Measurements from ENCODE around the gene ZBTB47.
A peak's percentile ranks its signal among the peaks of the same experiment; 100 is the strongest.

ZBTB47 gene

GRCh38 chr3:42653560-42654330, at the start of gene ZBTB47:
ZBTB47 (plus strand) TSS chr3:42653697; CDS start chr3:42658356, 4,659 bp downstream.
- no peak; the same call in 1 of the 2 replicates for TF ChIP-seq POLR2A (IDR thresholded peaks at IDR 0.05; ENCODE audit: low read depth, low read length)
- DNase-seq (ENCODE audit: insufficient read length, low spot score) (no peak), FAIRE-seq (no peak)

GRCh38 chr3:42605546-42606173, 47.8 kb upstream of the ZBTB47 start:
- no peak for DNase-seq (ENCODE audit: insufficient read length, low spot score)
- no peak for TF ChIP-seq POLR2A (IDR thresholded peaks at IDR 0.05; ENCODE audit: low read depth, low read length)
- FAIRE-seq, result no peak

GRCh38 chr3:42608581-42608980, 44.9 kb upstream of the ZBTB47 start:
- no peak for FAIRE-seq
- no peak for DNase-seq (ENCODE audit: insufficient read length, low spot score)
- TF ChIP-seq POLR2A (IDR thresholded peaks at IDR 0.05; ENCODE audit: low read depth, low read length), result no peak

GRCh38 chr3:42610976-42611375, 42.5 kb upstream of the ZBTB47 start:
- DNase-seq (ENCODE audit: insufficient read length, low spot score) (no peak), FAIRE-seq (peak; percentile 38)
- no peak for TF ChIP-seq POLR2A (IDR thresholded peaks at IDR 0.05; ENCODE audit: low read depth, low read length)

- TF ChIP-seq POLR2A (IDR thresholded peaks at IDR 0.05; ENCODE audit: low read depth, low read length), result no peak
- no peak for DNase-seq (ENCODE audit: insufficient read length, low spot score)
- FAIRE-seq, result no peak
These were observed 41.3 kb upstream of the ZBTB47 start for GRCh38 chr3:42612217-42612616.

GRCh38 chr3:42612928-42613327, 40.6 kb upstream of the ZBTB47 start:
- no peak for TF ChIP-seq POLR2A (IDR thresholded peaks at IDR 0.05; ENCODE audit: low read depth, low read length)
- no peak for FAIRE-seq

GRCh38 chr3:42613462-42613861, 40.0 kb upstream of the ZBTB47 start:
- peak; percentile 86 for FAIRE-seq

More at GRCh38 chr3:42612928-42613327, 40.6 kb upstream of the ZBTB47 start:
- DNase-seq (ENCODE audit: insufficient read length, low spot score), result no peak

GRCh38 chr3:42631620-42632019, 21.9 kb upstream of the ZBTB47 start:
- no peak for TF ChIP-seq POLR2A (IDR thresholded peaks at IDR 0.05; ENCODE audit: low read depth, low read length)
- DNase-seq (ENCODE audit: insufficient read length, low spot score), result no peak
- peak; percentile 58 for FAIRE-seq

More at GRCh38 chr3:42613462-42613861, 40.0 kb upstream of the ZBTB47 start:
- TF ChIP-seq POLR2A (IDR thresholded peaks at IDR 0.05; ENCODE audit: low read depth, low read length), result no peak
- no peak for DNase-seq (ENCODE audit: insufficient read length, low spot score)

GRCh38 chr3:42632146-42632545, 21.4 kb upstream of the ZBTB47 start:
- no peak for TF ChIP-seq POLR2A (IDR thresholded peaks at IDR 0.05; ENCODE audit: low read depth, low read length)
- DNase-seq (ENCODE audit: insufficient read length, low spot score) (no peak), FAIRE-seq (peak; percentile 92)

- DNase-seq (ENCODE audit: insufficient read length, low spot score) (no peak), FAIRE-seq (no peak)
- no peak for TF ChIP-seq POLR2A (IDR thresholded peaks at IDR 0.05; ENCODE audit: low read depth, low read length)
These were observed 20.0 kb upstream of the ZBTB47 start for GRCh38 chr3:42633544-42633943.

- DNase-seq (ENCODE audit: insufficient read length, low spot score) (no peak), FAIRE-seq (no peak)
- no peak for TF ChIP-seq POLR2A (IDR thresholded peaks at IDR 0.05; ENCODE audit: low read depth, low read length)
These were observed 18.4 kb upstream of the ZBTB47 start for GRCh38 chr3:42635111-42635510.

- TF ChIP-seq POLR2A (IDR thresholded peaks at IDR 0.05; ENCODE audit: low read depth, low read length), result no peak
- FAIRE-seq, result no peak
- DNase-seq (ENCODE audit: insufficient read length, low spot score), result no peak
These were observed 16.5 kb upstream of the ZBTB47 start for GRCh38 chr3:42637001-42637400.

GRCh38 chr3:42638339-42638842, 15.1 kb upstream of the ZBTB47 start:
- DNase-seq (ENCODE audit: insufficient read length, low spot score) (no peak), FAIRE-seq (no peak)
- TF ChIP-seq POLR2A (IDR thresholded peaks at IDR 0.05; ENCODE audit: low read depth, low read length), result no peak

GRCh38 chr3:42639192-42639591, 14.3 kb upstream of the ZBTB47 start:
- FAIRE-seq, result no peak

GRCh38 chr3:42640129-42640528, 13.4 kb upstream of the ZBTB47 start:
- DNase-seq (ENCODE audit: insufficient read length, low spot score), result no peak
- FAIRE-seq, result no peak
- no peak for TF ChIP-seq POLR2A (IDR thresholded peaks at IDR 0.05; ENCODE audit: low read depth, low read length)

More at GRCh38 chr3:42639192-42639591, 14.3 kb upstream of the ZBTB47 start:
- no peak for TF ChIP-seq POLR2A (IDR thresholded peaks at IDR 0.05; ENCODE audit: low read depth, low read length)
- DNase-seq (ENCODE audit: insufficient read length, low spot score), result no peak

Data from H54 (cell line).